HepG2 (cell line): Measurements from ENCODE around the gene PIEZO1. TPM values are rescaled to one million over a fixed set of nuclear protein-coding genes. Genes with fewer than 3 reads are reported as not detected.

ENCODE experiments used
- ARNT2 ChIP-seq: sonication (generic); formaldehyde crosslinking; IDR thresholded peaks from 2 replicates; pipeline ENCODE4 v1.8.0; 2022; ENCODE audit warnings: mild to moderate bottlenecking, low read depth, missing genetic modification reagents, moderate library complexity
- ARNTL ChIP-seq: sonication (generic); formaldehyde crosslinking; IDR thresholded peaks from 2 replicates; pipeline ENCODE4 v1.4.0; 2020; ENCODE audit warnings: mild to moderate bottlenecking, missing genetic modification reagents
- ASH2L ChIP-seq: fragments of 300-600, 200-600 bp; sonication (generic); IDR thresholded peaks from 2 replicates; pipeline ENCODE4 v1.7.0; 2017; ENCODE audit warnings: low read depth, mild to moderate bottlenecking, moderate library complexity, mixed read lengths, low read length; ENCODE audit not compliant: insufficient read length
- ERF ChIP-seq: IDR thresholded peaks from 2 replicates; pipeline ENCODE4 v1.6.1; 2018; ENCODE audit warnings: missing biosample characterization, missing genetic modification reagents
- GATAD1 ChIP-seq: IDR thresholded peaks from 2 replicates; pipeline ENCODE4 v1.6.1; 2016; ENCODE audit warnings: missing genetic modification reagents, missing compliant biosample characterization
- HIC2 ChIP-seq: sonication (generic); formaldehyde crosslinking; IDR thresholded peaks from 2 replicates; pipeline ENCODE4 v1.9.0; 2022; ENCODE audit warnings: low read depth, missing genetic modification reagents
- KDM5A ChIP-seq: fragments of 200-600 bp; sonication (generic); IDR thresholded peaks from 2 replicates; pipeline ENCODE4 v1.7.0; 2018; ENCODE audit warnings: antibody characterized with exemption, mild to moderate bottlenecking, low read length, borderline replicate concordance
- MATR3 ChIP-seq: sonication (generic); formaldehyde crosslinking; IDR thresholded peaks from 2 replicates; pipeline ENCODE4 v1.4.0; 2020; ENCODE audit warnings: missing genetic modification reagents
- NONO ChIP-seq, 2 experiments: fragments of 450-650 bp in 1 of 2; sonication (generic) in 1 of 2; formaldehyde crosslinking in 1 of 2; IDR thresholded peaks in 1 of 2; conservative IDR thresholded peaks in 1 of 2; 2 replicates each; pipeline versions ENCODE4 v1.6.1 to v1.8.0; 2017 to 2022; ENCODE audit warnings: mild to moderate bottlenecking in 1 of 2, missing genetic modification reagents in 1 of 2, moderate library complexity in 1 of 2
- NR3C1 ChIP-seq: sonication (generic); formaldehyde crosslinking; IDR thresholded peaks from 2 replicates; pipeline ENCODE4 v1.4.0; 2020; ENCODE audit warnings: missing genetic modification reagents
- PRDM4 ChIP-seq: sonication (generic); formaldehyde crosslinking; IDR thresholded peaks from 2 replicates; pipeline ENCODE4 v1.9.0; 2021; ENCODE audit warnings: missing genetic modification reagents, borderline replicate concordance
- SPEN ChIP-seq: sonication (generic); formaldehyde crosslinking; IDR thresholded peaks from 2 replicates; pipeline ENCODE4 v1.5.1; 2020; ENCODE audit warnings: low read depth, mild to moderate bottlenecking, missing genetic modification reagents
- SYNCRIP ChIP-seq: fragments of 200-400 bp; formaldehyde crosslinking; IDR thresholded peaks from 2 replicates; pipeline ENCODE4 v1.6.1; 2018; ENCODE audit warnings: mild to moderate bottlenecking, low read depth, low read length; ENCODE audit not compliant: insufficient read depth
- U2AF1 ChIP-seq: fragments of 200-400 bp; formaldehyde crosslinking; optimal IDR thresholded peaks from 2 replicates; pipeline ENCODE3; 2017; ENCODE audit warnings: mild to moderate bottlenecking, low read depth, low read length
- ZBTB42 ChIP-seq: sonication (generic); formaldehyde crosslinking; IDR thresholded peaks from 2 replicates; pipeline ENCODE4 v1.5.0; 2020; ENCODE audit warnings: mild to moderate bottlenecking, missing genetic modification reagents
- ZKSCAN1 ChIP-seq: fragments of 150-350 bp; IDR thresholded peaks from 2 replicates; pipeline ENCODE4 v1.6.1; 2014; ENCODE audit warnings: low read length
- ZNF20 ChIP-seq: sonication (generic); formaldehyde crosslinking; IDR thresholded peaks from 2 replicates; pipeline ENCODE4 v1.4.0; 2020; ENCODE audit warnings: mild to moderate bottlenecking, moderate library complexity, missing genetic modification reagents
- ZNF670 ChIP-seq: sonication (generic); formaldehyde crosslinking; IDR thresholded peaks from 2 replicates; pipeline ENCODE4 v1.8.0; 2022; ENCODE audit warnings: mild to moderate bottlenecking, missing genetic modification reagents, borderline replicate concordance
- ZNF709 ChIP-seq: sonication (generic); formaldehyde crosslinking; IDR thresholded peaks from 2 replicates; pipeline ENCODE4 v1.5.0; 2020; ENCODE audit warnings: mild to moderate bottlenecking, missing genetic modification reagents
- ZNF777 ChIP-seq: sonication (generic); formaldehyde crosslinking; IDR thresholded peaks from 2 replicates; pipeline ENCODE4 v1.4.0; 2020; ENCODE audit warnings: missing genetic modification reagents
- polyA plus RNA-seq, 8 experiments: library from polyadenylated mRNA; depleted of rRNA in 3 of 8; stranded (reverse) in 7 of 8; unstranded in 1 of 8; fragments of >200 nt; fragmentation: Illumina TruSeq in 4 of 8; extraction: Trizol in 4 of 8; gene quantifications; 2 replicates each; pipeline versions ENCODE4 v1.2.1 to v1.2.3, GENCODE V29; 2011 to 2016; ENCODE audit warnings: low read depth in 4 of 8, missing spikeins in 1 of 8, mixed read lengths in 1 of 8; ENCODE audit not compliant: insufficient read depth in 1 of 8
- total RNA-seq, 5 experiments: library from RNA; depleted of rRNA; stranded (reverse); fragments of >200 nt; fragmentation: Illumina TruSeq; extraction: Trizol; gene quantifications; 2 replicates each; pipeline ENCODE4 v1.2.3, GENCODE V29; 2016; ENCODE audit warnings: low read depth in 1 of 5
- TF ChIP-seq, protein P1 (sequence below): sonication (generic); formaldehyde crosslinking; IDR thresholded peaks from 2 replicates; pipeline ENCODE4 v1.4.0; 2020; ENCODE audit warnings: missing genetic modification reagents

The PIEZO1 gene
- total and polyA plus RNA-seq, 2 of the 13 experiments (the other 11 are each of a cell fraction or from before 2014, with no cell fraction given), result 67.9 to 85.0 TPM

DNA sequence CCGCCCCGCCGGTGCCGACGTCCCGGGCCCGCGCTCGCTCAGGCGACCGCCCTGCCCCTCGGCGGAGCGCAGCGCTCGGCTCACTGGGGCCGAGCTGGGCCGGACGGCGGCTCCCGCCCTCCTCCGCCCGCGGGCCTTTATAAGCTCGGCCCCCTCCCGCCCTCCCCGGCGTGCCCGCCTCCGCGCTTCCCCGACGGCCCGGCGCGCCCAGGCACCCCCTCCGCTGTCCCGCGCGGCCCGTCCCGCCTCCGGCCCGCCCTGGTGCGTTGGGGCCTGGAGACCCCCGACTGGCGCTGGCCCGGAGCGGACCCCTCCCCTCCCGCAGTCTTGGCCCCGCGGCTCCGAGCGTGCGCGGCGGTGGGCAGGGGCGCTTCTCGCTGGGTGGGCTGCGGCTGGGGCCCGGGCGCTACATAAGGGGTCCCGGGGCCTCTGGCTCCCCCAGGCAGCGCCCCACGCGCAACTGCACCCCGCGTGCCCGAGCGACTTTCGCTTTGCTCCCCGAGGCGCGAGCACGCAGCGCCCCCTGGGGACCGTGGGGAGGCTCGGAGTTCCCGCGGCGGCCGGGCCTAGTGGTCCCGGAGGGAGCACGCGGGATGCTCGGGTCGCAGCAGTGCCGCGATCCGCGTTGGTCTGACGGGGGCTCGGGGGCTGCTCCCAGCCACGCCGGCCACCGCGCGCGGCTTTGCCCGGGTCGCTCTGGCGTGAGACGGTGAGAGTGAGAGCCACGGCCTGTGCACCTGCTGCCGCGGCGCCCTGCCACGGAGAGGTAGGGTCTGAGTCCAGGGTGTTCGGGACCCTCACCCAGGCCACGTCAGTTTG, at the start of gene PIEZO1 (continued):
- TF ChIP-seq U2AF1 (peak; percentile 69), MATR3 (0 out of 2 replicates have a peak, but pooled peaks have one; percentile 86), HIC2 (peak; percentile 63), ARNT2 (CRISPR knock-in tag) (peak; percentile 78; the same call in 1 of the 2 replicates), ZNF709 (CRISPR knock-in tag) (peak; percentile 56; the same call in 1 of the 2 replicates), ERF (CRISPR knock-in tag) (peak; percentile 77), KDM5A (no peak), NR3C1 (CRISPR knock-in tag) (no peak), ZNF777 (peak; percentile 97), ZNF670 (0 out of 2 replicates have a peak, but pooled peaks have one; percentile 60), NONO (IDR thresholded peaks at IDR 0.05) (no peak), NONO (CRISPR knock-in tag; conservative IDR thresholded peaks at IDR 0.05) (peak; percentile 95), ZBTB42 (CRISPR knock-in tag) (0 out of 2 replicates have a peak, but pooled peaks have one; percentile 28), ASH2L (no peak), SYNCRIP (no peak), PRDM4 (CRISPR knock-in tag) (no peak; the same call in 1 of the 2 replicates), ZNF20 (CRISPR knock-in tag) (no peak), SPEN (CRISPR knock-in tag) (peak; percentile 86), ARNTL (CRISPR knock-in tag) (peak; percentile 63), ZKSCAN1 (peak; percentile 17; the same call in 1 of the 2 replicates), GATAD1 (CRISPR knock-in tag) (peak; percentile 56; the same call in 1 of the 2 replicates)
- TF ChIP-seq, protein P1, sequence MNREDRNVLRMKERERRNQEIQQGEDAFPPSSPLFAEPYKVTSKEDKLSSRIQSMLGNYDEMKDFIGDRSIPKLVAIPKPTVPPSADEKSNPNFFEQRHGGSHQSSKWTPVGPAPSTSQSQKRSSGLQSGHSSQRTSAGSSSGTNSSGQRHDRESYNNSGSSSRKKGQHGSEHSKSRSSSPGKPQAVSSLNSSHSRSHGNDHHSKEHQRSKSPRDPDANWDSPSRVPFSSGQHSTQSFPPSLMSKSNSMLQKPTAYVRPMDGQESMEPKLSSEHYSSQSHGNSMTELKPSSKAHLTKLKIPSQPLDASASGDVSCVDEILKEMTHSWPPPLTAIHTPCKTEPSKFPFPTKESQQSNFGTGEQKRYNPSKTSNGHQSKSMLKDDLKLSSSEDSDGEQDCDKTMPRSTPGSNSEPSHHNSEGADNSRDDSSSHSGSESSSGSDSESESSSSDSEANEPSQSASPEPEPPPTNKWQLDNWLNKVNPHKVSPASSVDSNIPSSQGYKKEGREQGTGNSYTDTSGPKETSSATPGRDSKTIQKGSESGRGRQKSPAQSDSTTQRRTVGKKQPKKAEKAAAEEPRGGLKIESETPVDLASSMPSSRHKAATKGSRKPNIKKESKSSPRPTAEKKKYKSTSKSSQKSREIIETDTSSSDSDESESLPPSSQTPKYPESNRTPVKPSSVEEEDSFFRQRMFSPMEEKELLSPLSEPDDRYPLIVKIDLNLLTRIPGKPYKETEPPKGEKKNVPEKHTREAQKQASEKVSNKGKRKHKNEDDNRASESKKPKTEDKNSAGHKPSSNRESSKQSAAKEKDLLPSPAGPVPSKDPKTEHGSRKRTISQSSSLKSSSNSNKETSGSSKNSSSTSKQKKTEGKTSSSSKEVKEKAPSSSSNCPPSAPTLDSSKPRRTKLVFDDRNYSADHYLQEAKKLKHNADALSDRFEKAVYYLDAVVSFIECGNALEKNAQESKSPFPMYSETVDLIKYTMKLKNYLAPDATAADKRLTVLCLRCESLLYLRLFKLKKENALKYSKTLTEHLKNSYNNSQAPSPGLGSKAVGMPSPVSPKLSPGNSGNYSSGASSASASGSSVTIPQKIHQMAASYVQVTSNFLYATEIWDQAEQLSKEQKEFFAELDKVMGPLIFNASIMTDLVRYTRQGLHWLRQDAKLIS (CRISPR knock-in tag), result 0 out of 2 replicates have a peak, but pooled peaks have one; percentile 63
